Esophagus squamous epithelium (tissue), 5 donors: ENCODE data around the gene RBPMS2. TPM values are rescaled to one million over a fixed set of nuclear protein-coding genes. Genes with fewer than 3 reads are reported as not detected.
"Not testable (repeated sequence)": the region's sequence is repeated elsewhere in the genome, so short reads cannot be mapped to it uniquely, and the experiment has no call there.

Experiments used
- DNase-seq: peaks from one replicate; lab custom pipeline; 2025; lab: John Stamatoyannopoulos, UW
- H3K27ac ChIP-seq, 4 donors: fragments of 200-600 bp; sonication (generic); one replicate each; pipeline ENCODE4 v1.5.1; 2016 to 2019; ENCODE audit warnings: mild to moderate bottlenecking in 1 of 4
- H3K27me3 ChIP-seq, 4 donors: fragments of 200-600 bp; sonication (generic); 1 replicate in 3 of 4; 2 replicates in 1 of 4; pipeline versions ENCODE4 v1.5.1 to v1.6.0; 2017 to 2021; ENCODE audit warnings: antibody characterized with exemption in 1 of 4
- H3K36me3 ChIP-seq, 3 donors: fragments of 200-600 bp; sonication (generic); one replicate each; pipeline ENCODE4 v1.5.1; 2016 to 2019
- H3K4me1 ChIP-seq, 3 donors: fragments of 200-600 bp; sonication (generic); one replicate each; pipeline ENCODE4 v1.5.1; 2017 to 2019
- H3K4me3 ChIP-seq, 4 donors: fragments of 200-600 bp; sonication (generic); 1 replicate in 3 of 4; 2 replicates in 1 of 4; pipeline ENCODE4 v1.5.1; 2016 to 2019; ENCODE audit warnings: mild to moderate bottlenecking in 2 of 4, moderate library complexity in 1 of 4
- H3K9me3 ChIP-seq, 3 donors: fragments of 200-600 bp; sonication (generic); one replicate each; pipeline ENCODE4 v1.5.1; 2016 to 2019
- POLR2A ChIP-seq, 4 donors: fragments of 450-650 bp; IDR thresholded peaks; one replicate each; pipeline ENCODE4 v1.6.1; 2017; ENCODE audit warnings: antibody characterized with exemption in 4 of 4, mild to moderate bottlenecking in 4 of 4, moderate library complexity in 3 of 4
- WGBS, 2 donors: methylation state at CpG; one replicate each; pipeline ENCODE4 v1.1.5; 2018; 5-methylcytosine and 5-hydroxymethylcytosine counted together
- intact Hi-C: fragments of 100-400 bp; cut with DNase I; formaldehyde crosslinking; loops from one replicate; pipeline ENCODE4 v1.15.0; 2022
- total RNA-seq, 4 donors: library from RNA; depleted of rRNA; stranded (reverse); fragments of >200 nt; gene quantifications; one replicate each; pipeline ENCODE4 v1.1.0, GENCODE V29; 2016
- TF ChIP-seq, protein P1 (sequence below), 6 experiments: fragments of 450-650 bp in 4 of 6; fragments of 200-600 bp in 2 of 6; sonication (generic) in 2 of 6; IDR thresholded peaks; one replicate each; pipeline ENCODE4 v1.5.1; 2016 to 2019; ENCODE audit warnings: antibody characterized with exemption in 6 of 6, mild to moderate bottlenecking in 4 of 6, moderate library complexity in 4 of 6
- donor health status: DM: yes; HTN: yes; CAD: no.

RBPMS2 gene
- total RNA-seq, 4 donors from 2014 or later: 0.75 to 5.0 (median 1.3) TPM; not detected in 1

DNA sequence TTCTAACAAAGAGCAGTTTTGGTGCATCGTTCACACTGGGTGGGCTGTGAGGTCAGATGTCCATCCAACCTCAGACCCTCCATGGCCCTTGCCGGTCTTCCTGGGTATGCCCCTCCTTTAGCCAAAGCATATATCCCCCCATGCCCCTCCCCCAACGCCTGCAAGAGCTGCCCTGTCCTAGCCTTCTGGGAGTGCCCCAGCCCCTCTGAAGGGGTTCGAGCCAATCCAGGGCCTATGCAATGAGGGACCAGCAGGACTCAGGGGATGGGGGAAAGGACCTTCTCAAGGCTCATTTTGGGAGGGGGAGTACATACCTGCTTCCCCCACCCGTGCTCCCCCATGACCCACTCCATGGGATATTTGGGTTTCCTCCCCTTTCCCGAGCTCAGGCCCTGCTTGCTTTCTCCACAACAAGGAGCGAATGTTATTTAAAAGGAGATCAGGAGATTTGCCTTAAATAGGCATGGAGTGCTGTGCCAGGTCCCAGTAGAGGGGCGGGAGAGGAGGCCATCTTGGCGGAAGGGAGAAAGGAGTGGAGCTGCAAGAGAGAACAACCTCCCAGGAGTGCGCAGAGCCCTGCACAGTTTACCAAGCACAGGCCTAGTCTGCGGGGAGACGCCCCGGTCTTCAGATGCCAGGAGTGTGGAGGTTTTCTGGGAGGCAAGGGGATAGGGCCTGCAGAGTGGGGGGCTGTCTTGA, 31.8 kb upstream of the RBPMS2 start:
- H3K27ac ChIP-seq: peak overlapping the region; percentile 65 to 88 (median 76)
- peaks cover 0 to 22% (median 5%) of the 10 kb centered on the region in 3 donors for H3K4me1 ChIP-seq
- DNase-seq: no peak
- H3K27me3 ChIP-seq: peaks cover 0 to 5% (median 0%) of the 10 kb centered on the region in 4 donors
- WGBS, 2 donors: 63 to 66% methylated on average over 6 to 9 of the region's 13 CpGs
- TF ChIP-seq POLR2A (IDR thresholded peaks at IDR 0.05): no peak
- TF ChIP-seq, protein P1, sequence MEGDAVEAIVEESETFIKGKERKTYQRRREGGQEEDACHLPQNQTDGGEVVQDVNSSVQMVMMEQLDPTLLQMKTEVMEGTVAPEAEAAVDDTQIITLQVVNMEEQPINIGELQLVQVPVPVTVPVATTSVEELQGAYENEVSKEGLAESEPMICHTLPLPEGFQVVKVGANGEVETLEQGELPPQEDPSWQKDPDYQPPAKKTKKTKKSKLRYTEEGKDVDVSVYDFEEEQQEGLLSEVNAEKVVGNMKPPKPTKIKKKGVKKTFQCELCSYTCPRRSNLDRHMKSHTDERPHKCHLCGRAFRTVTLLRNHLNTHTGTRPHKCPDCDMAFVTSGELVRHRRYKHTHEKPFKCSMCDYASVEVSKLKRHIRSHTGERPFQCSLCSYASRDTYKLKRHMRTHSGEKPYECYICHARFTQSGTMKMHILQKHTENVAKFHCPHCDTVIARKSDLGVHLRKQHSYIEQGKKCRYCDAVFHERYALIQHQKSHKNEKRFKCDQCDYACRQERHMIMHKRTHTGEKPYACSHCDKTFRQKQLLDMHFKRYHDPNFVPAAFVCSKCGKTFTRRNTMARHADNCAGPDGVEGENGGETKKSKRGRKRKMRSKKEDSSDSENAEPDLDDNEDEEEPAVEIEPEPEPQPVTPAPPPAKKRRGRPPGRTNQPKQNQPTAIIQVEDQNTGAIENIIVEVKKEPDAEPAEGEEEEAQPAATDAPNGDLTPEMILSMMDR (IDR thresholded peaks at IDR 0.05): no peak
- no peaks in the 10 kb centered on the region for H3K9me3 ChIP-seq
- intact Hi-C loops: loop anchor here (5.0 kb wide), 1 partner anchor 65 kb away; no protein-coding TSS in a partner anchor
- H3K4me3 ChIP-seq: peak overlapping the region in 2 of 4 donors; percentile 11 to 40
- H3K36me3 ChIP-seq: no peaks in the 10 kb centered on the region

DNA sequence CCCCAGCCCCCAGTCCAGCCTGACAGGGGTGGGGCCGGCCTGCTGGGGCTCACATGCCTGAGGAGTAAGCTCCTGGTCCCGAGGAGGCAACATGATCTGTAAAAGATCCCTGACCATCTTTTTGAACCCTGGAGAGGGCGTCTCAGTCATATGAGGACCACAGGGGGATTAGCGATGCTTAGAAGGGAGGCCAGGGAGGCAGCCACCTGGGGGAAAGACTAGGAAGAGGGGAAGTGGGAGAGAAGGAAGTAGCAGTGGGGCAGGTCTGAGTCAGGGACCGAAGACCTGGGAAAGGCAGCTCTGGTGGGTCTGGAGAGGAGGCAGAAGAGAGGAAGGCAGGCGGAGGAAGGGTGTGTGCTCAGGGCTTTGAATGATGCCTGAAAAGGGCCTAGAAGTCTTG, 31.1 kb upstream of the RBPMS2 start:
- no peak for DNase-seq
- TF ChIP-seq, protein P1 (IDR thresholded peaks at IDR 0.05): no peak
- TF ChIP-seq POLR2A (IDR thresholded peaks at IDR 0.05): no peak
- H3K4me1 ChIP-seq: peaks cover 0 to 21% (median 5%) of the 10 kb centered on the region in 3 donors
- no peaks in the 10 kb centered on the region for H3K9me3 ChIP-seq
- peak overlapping the region; percentile 33 to 88 (median 76) for H3K27ac ChIP-seq
- WGBS, 2 donors: 57 to 88% methylated on average over 4 to 5 of the region's 6 CpGs
- H3K4me3 ChIP-seq: no peak overlapping the region
- intact Hi-C loops: loop anchor here (5.0 kb wide), 1 partner anchor 64 kb away; no protein-coding TSS in a partner anchor
- peaks cover 0 to 5% (median 0%) of the 10 kb centered on the region in 4 donors for H3K27me3 ChIP-seq
- H3K36me3 ChIP-seq: no peaks in the 10 kb centered on the region

DNA sequence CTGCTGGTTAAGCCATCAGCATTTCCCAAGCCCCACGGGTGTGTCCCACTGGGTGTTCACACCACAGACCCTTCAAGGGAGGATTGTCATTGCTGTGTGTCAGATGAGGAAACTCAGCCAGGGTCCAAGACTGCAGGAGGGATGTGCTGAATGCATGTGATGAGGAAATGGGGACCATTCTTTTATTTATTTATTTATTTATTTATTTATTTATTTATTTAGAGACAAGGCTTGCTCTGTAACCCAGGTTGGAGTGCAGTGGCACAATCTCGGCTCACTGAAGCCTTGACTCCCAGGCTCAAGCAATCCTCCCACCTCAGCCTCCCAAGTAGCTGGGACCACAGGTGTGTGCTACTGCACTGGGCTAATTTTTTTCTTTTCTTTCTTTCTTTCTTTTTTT, 29.2 kb upstream of the RBPMS2 start:
- peaks cover 0 to 7% (median 0%) of the 10 kb centered on the region in 3 donors for H3K4me1 ChIP-seq
- WGBS, 2 donors: 29 to 55% methylated on average over 2 of the region's 2 CpGs
- peaks cover 0 to 5% (median 0%) of the 10 kb centered on the region in 4 donors for H3K27me3 ChIP-seq
- no peaks in the 10 kb centered on the region for H3K9me3 ChIP-seq
- H3K4me3 ChIP-seq: no peak overlapping the region
- H3K27ac ChIP-seq: no peak overlapping the region
- TF ChIP-seq, protein P1 (IDR thresholded peaks at IDR 0.05): no peak
- TF ChIP-seq POLR2A (IDR thresholded peaks at IDR 0.05): no peak
- intact Hi-C loops: loop anchor here (5.0 kb wide), 1 partner anchor 62 kb away; no protein-coding TSS in a partner anchor
- H3K36me3 ChIP-seq: no peaks in the 10 kb centered on the region
- DNase-seq: no peak

DNA sequence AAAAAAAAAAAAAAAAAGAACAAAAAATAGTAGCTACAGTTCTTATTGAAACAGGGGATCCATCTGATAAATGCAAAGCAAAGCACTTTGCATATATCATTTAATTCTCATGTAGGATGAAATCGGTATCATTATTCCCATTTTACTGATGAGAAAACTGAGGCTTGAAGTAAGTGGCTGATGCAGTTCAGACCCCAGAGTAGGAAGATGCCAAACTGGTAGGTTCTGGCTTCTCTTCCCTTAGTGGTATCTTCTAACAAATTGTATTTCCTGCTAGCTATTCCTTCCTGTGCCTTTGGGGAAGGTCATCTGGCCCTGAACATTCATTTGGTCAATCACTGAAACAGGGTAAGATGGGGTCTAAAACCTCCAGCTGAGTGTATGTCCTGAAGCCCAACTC, 28.1 kb upstream of the RBPMS2 start:
- H3K4me1 ChIP-seq: peaks cover 0 to 7% (median 0%) of the 10 kb centered on the region in 3 donors
- H3K4me3 ChIP-seq: no peak overlapping the region
- no peak overlapping the region for H3K27ac ChIP-seq
- 100% methylated on average over 1 of the region's 1 CpG for WGBS, 2 donors
- H3K9me3 ChIP-seq: no peaks in the 10 kb centered on the region
- TF ChIP-seq POLR2A (IDR thresholded peaks at IDR 0.05): no peak
- TF ChIP-seq, protein P1 (IDR thresholded peaks at IDR 0.05): no peak
- no peaks in the 10 kb centered on the region for H3K36me3 ChIP-seq
- intact Hi-C loops: no loop called here
- no peak for DNase-seq
- H3K27me3 ChIP-seq: peaks cover 0 to 5% (median 0%) of the 10 kb centered on the region in 4 donors

DNA sequence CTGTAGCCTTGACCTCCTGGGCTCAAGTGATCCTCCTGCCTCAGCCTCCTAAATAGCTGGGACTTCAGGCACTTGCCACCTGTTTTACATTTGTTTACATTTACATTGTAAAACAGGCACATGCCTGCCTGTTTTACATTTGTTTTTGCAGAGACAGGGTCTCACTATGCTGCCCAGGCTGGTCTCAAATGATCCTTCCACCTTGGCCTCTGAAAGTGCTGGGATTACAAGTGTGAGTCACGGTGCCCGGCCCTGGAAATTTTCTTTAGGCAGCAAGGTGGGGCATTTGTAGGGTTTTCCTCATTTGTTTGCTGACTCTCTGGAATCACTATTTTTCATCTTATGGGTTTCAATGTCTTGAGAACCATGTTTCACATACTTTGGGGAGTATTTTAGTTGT, 25.1 kb upstream of the RBPMS2 start:
- no peak overlapping the region for H3K27ac ChIP-seq
- no peak for DNase-seq

DNA sequence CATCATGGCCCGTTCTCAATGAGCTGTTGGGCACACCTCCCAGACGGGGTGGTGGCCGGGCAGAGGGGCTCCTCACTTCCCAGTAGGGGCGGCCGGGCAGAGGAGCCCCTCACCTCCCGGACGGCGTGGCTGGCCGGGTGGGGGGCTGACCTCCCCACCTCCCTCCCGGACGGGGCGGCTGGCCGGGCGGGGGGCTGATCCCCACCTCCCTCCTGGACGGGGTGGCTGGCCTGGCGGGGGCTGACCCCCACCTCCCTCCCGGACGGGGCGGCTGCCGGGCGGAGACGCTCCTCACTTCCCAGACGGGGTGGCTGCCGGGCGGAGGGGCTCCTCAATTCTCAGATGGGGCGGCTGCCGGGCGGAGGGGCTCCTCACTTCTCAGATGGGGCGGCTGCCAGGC, 23.5 kb upstream of the RBPMS2 start:
- H3K27ac ChIP-seq, DNase-seq: not testable (repeated sequence)
- WGBS, 2 donors: no CpG with 5 or more reads among the region's 29 CpGs

More for the DNA sequence above, 25.1 kb upstream of the RBPMS2 start:
- TF ChIP-seq, protein P1 (IDR thresholded peaks at IDR 0.05): no peak
- TF ChIP-seq POLR2A (IDR thresholded peaks at IDR 0.05): no peak
- Histone ChIP-seq H3K36me3 (no peaks in the 10 kb centered on the region), H3K9me3 (no peaks in the 10 kb centered on the region), H3K4me3 (no peak overlapping the region), H3K4me1 (peaks cover 0 to 7% (median 0%) of the 10 kb centered on the region in 3 donors), H3K27me3 (no peaks in the 10 kb centered on the region)
- 32 to 72% methylated on average over 2 of the region's 2 CpGs for WGBS, 2 donors
- intact Hi-C loops: no loop called here

DNA sequence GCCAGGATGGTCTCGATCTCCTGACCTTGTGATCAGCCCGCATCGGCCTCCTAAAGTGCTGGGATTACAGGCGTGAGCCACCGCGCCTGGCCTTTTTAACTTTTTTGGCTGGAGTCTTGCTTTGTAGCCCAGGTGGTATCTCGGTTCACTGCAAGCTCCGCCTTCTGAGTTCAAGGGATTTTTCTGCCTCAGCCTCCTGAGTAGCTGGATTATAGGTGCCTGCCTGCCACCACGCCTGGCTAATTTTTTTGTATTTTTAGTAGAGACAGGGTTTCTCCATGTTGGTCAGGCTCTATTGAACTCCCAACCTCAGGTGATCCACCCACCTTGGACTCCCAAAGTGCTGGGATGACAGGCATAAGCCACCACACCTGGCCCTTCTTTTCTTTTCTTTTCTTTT, 20.5 kb upstream of the RBPMS2 start:
- intact Hi-C loops: not testable (repeated sequence)
- 83 to 87% methylated on average over 8 to 9 of the region's 9 CpGs for WGBS, 2 donors

More for the DNA sequence above, 23.5 kb upstream of the RBPMS2 start:
- H3K4me1 ChIP-seq, intact Hi-C loops, H3K36me3 ChIP-seq, H3K9me3 ChIP-seq, H3K4me3 ChIP-seq, H3K27me3 ChIP-seq: not testable (repeated sequence)

More for the DNA sequence above, 20.5 kb upstream of the RBPMS2 start:
- H3K9me3 ChIP-seq, H3K4me3 ChIP-seq, H3K27me3 ChIP-seq, DNase-seq, H3K4me1 ChIP-seq, H3K27ac ChIP-seq, H3K36me3 ChIP-seq: not testable (repeated sequence)
